ENCODE results near the gene FTSJ1.

FTSJ1 gene

GRCh38 chrX:48498374-48498809, 22.4 kb downstream of the FTSJ1 start:
- no peak for TF ChIP-seq CTCF (IDR thresholded peaks at IDR 0.05; ENCODE audit: control insufficient read depth, insufficient read depth, low read depth, low read length, missing control alignments)
- peak; percentile 45 for DNase-seq (ENCODE audit: low read depth)

GRCh38 chrX:48504261-48504660, 28.3 kb downstream of the FTSJ1 start:
- no peak overlapping the region for H3K4me3 ChIP-seq (ENCODE audit: control insufficient read depth, low read depth, low read length)
- no peak for DNase-seq (ENCODE audit: low read depth)
- TF ChIP-seq CTCF (IDR thresholded peaks at IDR 0.05; ENCODE audit: control insufficient read depth, insufficient read depth, low read depth, low read length, missing control alignments) = no peak

More at GRCh38 chrX:48498374-48498809, 22.4 kb downstream of the FTSJ1 start:
- H3K4me3 ChIP-seq (ENCODE audit: control insufficient read depth, low read depth, low read length) = no peak overlapping the region

GRCh38 chrX:48505481-48505880, 29.5 kb downstream of the FTSJ1 start:
- no peak for TF ChIP-seq CTCF (IDR thresholded peaks at IDR 0.05; ENCODE audit: control insufficient read depth, insufficient read depth, low read depth, low read length, missing control alignments)
- DNase-seq (ENCODE audit: low read depth) = no peak

GRCh38 chrX:48507246-48507645, 31.2 kb downstream of the FTSJ1 start:
- no peak overlapping the region for H3K4me3 ChIP-seq (ENCODE audit: control insufficient read depth, low read depth, low read length)
- no peak for DNase-seq (ENCODE audit: low read depth)
- no peak for TF ChIP-seq CTCF (IDR thresholded peaks at IDR 0.05; ENCODE audit: control insufficient read depth, insufficient read depth, low read depth, low read length, missing control alignments)

More at GRCh38 chrX:48505481-48505880, 29.5 kb downstream of the FTSJ1 start:
- no peak overlapping the region for H3K4me3 ChIP-seq (ENCODE audit: control insufficient read depth, low read depth, low read length)

GRCh38 chrX:48508400-48509244, 32.6 kb downstream of the FTSJ1 start, which contains the start of gene PORCN:
TSS of gene PORCN (plus strand) at chrX:48508992. CDS start at chrX:48509821, 829 bp downstream.
- TF ChIP-seq CTCF (IDR thresholded peaks at IDR 0.05; ENCODE audit: control insufficient read depth, insufficient read depth, low read depth, low read length, missing control alignments) = no peak
- H3K4me3 ChIP-seq (ENCODE audit: control insufficient read depth, low read depth, low read length) = peak within 1 kb of the TSS; percentile 94
- no peak for DNase-seq (ENCODE audit: low read depth)

GRCh38 chrX:48509245-48509590, 33.2 kb downstream of the FTSJ1 start:
- no peak for TF ChIP-seq CTCF (IDR thresholded peaks at IDR 0.05; ENCODE audit: control insufficient read depth, insufficient read depth, low read depth, low read length, missing control alignments)
- H3K4me3 ChIP-seq (ENCODE audit: control insufficient read depth, low read depth, low read length) = peak overlapping the region; percentile 94
- DNase-seq (ENCODE audit: low read depth) = no peak

All from AG09309 (cell line).